Activated naive CD4-positive, alpha-beta T cell treated with anti-CD3 and anti-CD28 coated beads for 36 hours (primary cell): ENCODE results near the gene BICC1. TPM values are rescaled to one million over a fixed set of nuclear protein-coding genes. Genes with fewer than 3 reads are reported as not detected.

ENCODE experiments used
- CTCF ChIA-PET: fragments of 350-600 bp; sonication (Branson Sonifier 250); formaldehyde crosslinking; loops from one replicate; lab custom pipeline; 2021; ENCODE audit warnings: antibody characterized with exemption; lab: Charles Lee
- DNase-seq: peaks from one replicate; pipeline ENCODE4 v3.0.0-alpha.2; 2020
- H3K27ac Mint-ChIP-seq: one replicate; pipeline ENCODE4 v1.8.0; 2021; ENCODE audit warnings: mild to moderate bottlenecking, mixed read lengths
- H3K27me3 Mint-ChIP-seq: one replicate; pipeline ENCODE4 v1.8.0; 2021; ENCODE audit warnings: low read depth, mixed read lengths
- H3K36me3 Mint-ChIP-seq: one replicate; pipeline ENCODE4 v1.8.0; 2021; ENCODE audit warnings: low read depth, mixed read lengths
- H3K4me1 Mint-ChIP-seq: one replicate; pipeline ENCODE4 v1.8.0; 2021; ENCODE audit warnings: low read depth, mixed read lengths
- H3K4me3 Mint-ChIP-seq: one replicate; pipeline ENCODE4 v1.8.0; 2021; ENCODE audit warnings: mild to moderate bottlenecking, moderate library complexity, mixed read lengths
- H3K9me3 Mint-ChIP-seq: one replicate; pipeline ENCODE4 v1.8.0; 2021; ENCODE audit warnings: mixed read lengths
- intact Hi-C: fragments of 100-400 bp; cut with micrococcal nuclease; formaldehyde crosslinking; loops from one replicate; pipeline ENCODE4 v1.15.1; 2023
- total RNA-seq, 2 experiments: library from RNA; stranded (reverse); gene quantifications; one replicate each; pipeline ENCODE4 v1.2.3, GENCODE V29; 2021

Gene BICC1, protein sequence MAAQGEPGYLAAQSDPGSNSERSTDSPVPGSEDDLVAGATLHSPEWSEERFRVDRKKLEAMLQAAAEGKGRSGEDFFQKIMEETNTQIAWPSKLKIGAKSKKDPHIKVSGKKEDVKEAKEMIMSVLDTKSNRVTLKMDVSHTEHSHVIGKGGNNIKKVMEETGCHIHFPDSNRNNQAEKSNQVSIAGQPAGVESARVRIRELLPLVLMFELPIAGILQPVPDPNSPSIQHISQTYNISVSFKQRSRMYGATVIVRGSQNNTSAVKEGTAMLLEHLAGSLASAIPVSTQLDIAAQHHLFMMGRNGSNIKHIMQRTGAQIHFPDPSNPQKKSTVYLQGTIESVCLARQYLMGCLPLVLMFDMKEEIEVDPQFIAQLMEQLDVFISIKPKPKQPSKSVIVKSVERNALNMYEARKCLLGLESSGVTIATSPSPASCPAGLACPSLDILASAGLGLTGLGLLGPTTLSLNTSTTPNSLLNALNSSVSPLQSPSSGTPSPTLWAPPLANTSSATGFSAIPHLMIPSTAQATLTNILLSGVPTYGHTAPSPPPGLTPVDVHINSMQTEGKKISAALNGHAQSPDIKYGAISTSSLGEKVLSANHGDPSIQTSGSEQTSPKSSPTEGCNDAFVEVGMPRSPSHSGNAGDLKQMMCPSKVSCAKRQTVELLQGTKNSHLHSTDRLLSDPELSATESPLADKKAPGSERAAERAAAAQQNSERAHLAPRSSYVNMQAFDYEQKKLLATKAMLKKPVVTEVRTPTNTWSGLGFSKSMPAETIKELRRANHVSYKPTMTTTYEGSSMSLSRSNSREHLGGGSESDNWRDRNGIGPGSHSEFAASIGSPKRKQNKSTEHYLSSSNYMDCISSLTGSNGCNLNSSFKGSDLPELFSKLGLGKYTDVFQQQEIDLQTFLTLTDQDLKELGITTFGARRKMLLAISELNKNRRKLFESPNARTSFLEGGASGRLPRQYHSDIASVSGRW
- total RNA-seq, result not detected

DNA sequence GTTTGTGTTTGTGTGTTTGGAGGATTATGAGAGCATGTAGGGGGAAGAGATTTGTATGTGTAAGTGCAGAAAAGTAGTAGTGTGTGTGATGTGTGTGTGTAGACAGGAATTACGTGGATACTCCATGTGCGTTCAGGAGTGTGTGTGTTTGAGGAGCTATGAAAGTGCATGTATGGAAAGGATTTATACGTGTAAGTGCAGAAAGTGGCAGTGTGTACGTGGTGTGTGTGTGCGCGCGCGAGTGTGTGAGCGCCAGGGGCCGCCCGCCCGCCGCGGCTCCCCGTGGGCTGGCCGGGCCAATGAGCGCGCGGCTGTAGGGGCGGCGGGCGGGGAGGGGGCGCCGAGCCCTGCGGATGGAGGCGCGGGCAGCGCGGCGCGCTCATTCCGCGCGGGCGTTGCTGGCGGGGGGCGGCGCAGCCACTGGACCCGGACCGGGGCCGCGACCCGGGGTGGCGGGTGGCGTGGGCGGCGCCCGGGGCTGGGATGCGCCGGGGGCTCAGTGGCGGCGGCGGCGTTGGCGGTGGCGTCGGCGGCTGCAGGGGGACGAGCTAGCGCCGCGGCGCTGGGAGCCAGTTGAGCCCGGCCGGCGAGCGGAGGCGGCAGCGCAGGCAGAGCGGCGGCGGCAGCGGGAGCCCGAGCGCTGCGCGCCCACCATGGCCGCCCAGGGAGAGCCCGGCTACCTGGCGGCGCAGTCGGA, at the start of gene BICC1:
BICC1 (plus strand) TSS at position 382 of the 697 bp plus-strand sequence; CDS start at position 654, 272 bp downstream.
- no peak within 1 kb of the TSS for H3K27ac Mint-ChIP-seq
- H3K36me3 Mint-ChIP-seq, result no peaks in the 10 kb centered on the region
- DNase-seq, result no peak
- peaks cover 8% of the 10 kb centered on the region for H3K4me1 Mint-ChIP-seq
- H3K9me3 Mint-ChIP-seq, result no peaks in the 10 kb centered on the region
- peak within 1 kb of the TSS; percentile 55 for H3K4me3 Mint-ChIP-seq
- CTCF ChIA-PET, result no interaction called here
- H3K27me3 Mint-ChIP-seq, result peaks cover 32% of the 10 kb centered on the region
- intact Hi-C loops, result loop anchor here (5.0 to 10.0 kb wide), 2 partner anchors 210 to 338 kb away; no protein-coding TSS in a partner anchor

DNA sequence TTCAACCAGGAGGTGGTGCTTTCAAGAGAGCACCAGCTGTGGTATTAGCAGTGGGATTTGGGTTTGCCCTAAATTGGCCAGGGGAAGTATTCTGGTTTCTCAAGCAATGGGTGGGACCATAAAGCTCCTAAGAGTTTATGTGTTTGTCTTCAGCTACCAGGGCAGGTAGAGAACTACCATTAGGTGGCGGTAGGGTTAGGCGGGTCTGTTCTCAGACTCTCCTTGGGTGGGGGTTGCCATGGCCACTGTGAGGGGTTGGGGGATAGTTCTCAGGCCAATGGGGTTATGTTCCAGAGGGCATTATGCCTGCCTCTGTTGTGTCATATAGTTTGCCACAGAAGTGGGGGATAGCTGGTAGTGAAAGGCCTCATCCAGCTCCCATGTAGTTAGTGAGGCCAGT, 47.7 kb upstream of the BICC1 start:
- Mint-ChIP-seq H3K36me3 (no peaks in the 10 kb centered on the region), H3K4me3 (no peak overlapping the region), H3K27me3 (peaks cover 32% of the 10 kb centered on the region), H3K4me1 (no peaks in the 10 kb centered on the region), H3K9me3 (peaks cover 6% of the 10 kb centered on the region), H3K27ac (no peak overlapping the region)
- DNase-seq, result no peak
- CTCF ChIA-PET, result no interaction called here
- intact Hi-C loops, result no loop called here

DNA sequence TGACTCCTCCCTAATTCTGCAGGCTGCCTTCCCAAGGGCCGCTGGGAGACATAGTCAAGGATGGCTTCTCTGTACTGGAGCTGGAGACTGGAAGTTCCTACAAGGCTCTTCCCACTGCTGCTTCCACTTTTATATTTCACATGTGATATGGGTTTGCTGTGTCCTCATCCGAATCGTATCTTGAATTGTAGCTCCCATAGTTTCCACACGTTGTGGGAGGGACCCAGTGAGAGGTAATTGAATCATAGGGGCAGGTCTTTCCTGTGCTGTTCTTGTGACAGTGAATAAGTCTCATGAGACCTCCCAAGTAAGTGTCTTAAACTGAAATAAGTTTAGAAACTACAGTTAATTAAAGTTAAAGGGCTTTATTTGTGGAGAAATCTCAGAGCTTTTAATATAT, 47.0 kb upstream of the BICC1 start:
- intact Hi-C loops, result no loop called here
- Mint-ChIP-seq H3K9me3 (peaks cover 6% of the 10 kb centered on the region), H3K27me3 (peaks cover 34% of the 10 kb centered on the region), H3K4me3 (no peak overlapping the region), H3K27ac (no peak overlapping the region), H3K4me1 (no peaks in the 10 kb centered on the region), H3K36me3 (no peaks in the 10 kb centered on the region)
- no peak for DNase-seq
- CTCF ChIA-PET, result no interaction called here

DNA sequence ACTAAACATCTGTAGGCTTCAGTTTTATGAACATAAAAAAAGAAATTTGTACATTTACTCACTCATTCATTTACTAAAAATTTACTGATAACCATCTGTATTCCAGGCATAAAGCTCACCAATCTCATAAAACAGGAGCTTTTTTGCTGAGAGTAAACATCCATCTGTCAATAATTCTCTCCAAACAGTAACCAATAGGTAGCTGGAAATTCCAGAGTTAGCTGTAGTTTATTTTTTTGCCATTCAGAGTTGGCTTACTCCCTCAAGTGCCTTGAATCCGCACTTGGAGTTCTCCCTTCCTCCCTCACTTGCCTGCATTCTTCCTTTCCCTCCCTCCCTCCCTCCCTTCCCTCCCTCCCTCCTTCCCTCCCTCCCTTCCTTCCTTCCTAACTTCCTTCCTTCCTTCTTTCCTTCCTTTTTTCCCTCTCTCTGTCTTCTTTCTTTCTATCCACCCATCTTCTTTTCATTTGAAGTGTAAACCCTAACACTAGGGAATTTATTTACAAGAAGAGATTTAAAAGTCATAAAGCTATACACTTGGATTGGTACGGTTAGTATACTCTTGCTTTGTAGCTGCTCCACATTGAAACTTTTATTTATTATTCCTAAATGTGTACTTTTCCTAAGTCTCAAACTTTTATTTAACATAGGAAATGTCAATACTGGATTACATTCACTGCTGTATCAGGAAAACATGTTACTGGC, 44.6 kb upstream of the BICC1 start:
- peaks cover under 1% of the 10 kb centered on the region for H3K9me3 Mint-ChIP-seq
- H3K36me3 Mint-ChIP-seq, result no peaks in the 10 kb centered on the region
- H3K27me3 Mint-ChIP-seq, result peaks cover 34% of the 10 kb centered on the region
- no peak for DNase-seq
- CTCF ChIA-PET, result no interaction called here
- H3K4me1 Mint-ChIP-seq, result no peaks in the 10 kb centered on the region
- no peak overlapping the region for H3K4me3 Mint-ChIP-seq
- H3K27ac Mint-ChIP-seq, result no peak overlapping the region
- intact Hi-C loops, result no loop called here

DNA sequence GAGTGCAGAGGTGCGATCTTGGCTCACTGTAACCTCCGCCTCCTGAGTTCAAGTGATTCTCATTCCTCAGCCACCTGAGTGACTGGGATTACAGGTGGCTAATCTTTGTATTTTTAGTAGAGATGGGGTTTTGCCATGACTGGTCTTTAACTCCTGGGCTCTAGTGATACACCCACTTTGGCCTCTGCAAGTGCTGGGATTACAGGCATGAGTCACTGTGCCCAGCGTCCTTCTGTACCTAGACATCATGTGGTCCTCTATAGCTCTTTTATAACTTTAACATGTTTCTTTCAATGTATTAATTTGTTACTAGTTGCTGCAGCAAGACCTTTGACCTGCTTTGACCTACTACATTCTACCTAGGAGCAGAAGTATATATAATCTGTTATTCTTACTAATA, 38.7 kb upstream of the BICC1 start:
- no peak for DNase-seq
- Mint-ChIP-seq H3K4me3 (no peak overlapping the region), H3K4me1 (no peaks in the 10 kb centered on the region), H3K36me3 (no peaks in the 10 kb centered on the region), H3K27me3 (peaks cover 23% of the 10 kb centered on the region), H3K9me3 (no peaks in the 10 kb centered on the region), H3K27ac (no peak overlapping the region)
- CTCF ChIA-PET, result no interaction called here
- intact Hi-C loops, result no loop called here

DNA sequence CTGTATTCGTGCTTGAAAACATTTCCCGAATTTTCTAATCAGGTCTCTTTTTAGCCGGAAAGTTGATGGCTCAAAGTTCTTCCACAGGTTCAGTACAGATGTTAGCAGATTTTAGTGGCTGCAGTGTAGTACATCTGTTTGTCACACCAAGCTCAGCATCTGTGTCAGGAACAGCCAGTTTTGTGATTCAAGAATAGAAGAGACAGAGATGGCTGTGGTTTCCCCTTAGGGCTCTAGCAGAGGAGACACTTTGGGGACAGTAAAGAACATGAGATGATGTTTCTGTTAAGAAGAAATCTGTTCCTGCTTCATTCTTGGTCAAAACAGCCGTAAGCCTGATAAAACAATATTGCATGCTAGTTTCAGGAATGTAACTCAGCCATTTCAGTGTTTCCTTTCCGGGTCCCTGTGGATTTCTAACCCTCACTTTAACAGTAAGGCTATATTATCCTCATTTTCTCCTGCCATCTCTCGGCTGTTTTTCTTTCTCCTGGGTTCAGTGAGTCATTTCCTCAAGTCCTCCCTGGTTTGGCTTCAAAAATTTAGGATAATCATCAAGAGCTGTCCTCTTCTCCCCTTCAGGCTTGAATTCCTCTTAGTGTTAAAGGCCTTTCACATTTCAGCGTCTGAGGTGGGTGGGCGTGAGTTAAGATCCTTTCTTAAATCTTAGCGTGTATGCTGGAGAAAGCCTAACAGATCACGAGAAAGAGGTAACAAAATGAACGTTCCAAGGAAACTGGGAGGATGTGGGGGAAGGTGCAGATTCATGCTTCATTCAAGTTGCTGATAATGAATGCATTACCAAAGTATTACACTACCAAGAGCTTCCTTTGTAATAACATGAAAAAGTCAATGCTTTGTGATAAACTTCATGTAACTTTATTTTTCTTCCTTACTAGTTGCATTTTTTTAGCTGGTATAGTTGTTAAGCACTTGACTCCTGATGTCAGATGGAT, 37.1 kb upstream of the BICC1 start:
- intact Hi-C loops, result no loop called here
- no peak for DNase-seq
- Mint-ChIP-seq H3K9me3 (no peaks in the 10 kb centered on the region), H3K4me1 (no peaks in the 10 kb centered on the region), H3K27me3 (peaks cover 22% of the 10 kb centered on the region), H3K36me3 (no peaks in the 10 kb centered on the region), H3K4me3 (no peak overlapping the region), H3K27ac (no peak overlapping the region)
- CTCF ChIA-PET, result no interaction called here

DNA sequence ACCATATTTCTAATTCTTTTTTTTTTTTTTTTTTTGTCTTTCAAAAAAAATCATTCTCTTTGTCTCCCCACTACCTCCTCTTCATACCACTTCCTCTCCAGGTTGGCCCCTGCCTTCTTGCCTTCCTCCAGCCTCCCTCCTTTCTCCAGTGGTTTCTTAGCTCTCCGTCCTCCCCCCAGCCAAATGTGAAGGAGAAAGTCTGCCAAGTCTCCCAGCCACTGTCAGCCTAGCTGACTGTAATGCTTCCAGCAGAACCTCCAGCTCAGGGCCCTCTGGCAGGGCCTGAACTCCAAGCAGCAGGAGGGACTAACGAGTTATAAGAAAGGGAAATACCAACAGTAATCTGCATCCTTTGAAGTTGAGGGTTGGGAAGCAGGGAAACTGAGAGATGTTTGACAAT, 35.5 kb upstream of the BICC1 start:
- Mint-ChIP-seq H3K4me1 (no peaks in the 10 kb centered on the region), H3K9me3 (no peaks in the 10 kb centered on the region), H3K36me3 (no peaks in the 10 kb centered on the region), H3K4me3 (no peak overlapping the region), H3K27ac (no peak overlapping the region), H3K27me3 (peaks cover 19% of the 10 kb centered on the region)
- CTCF ChIA-PET, result interaction anchor here (0.6 kb wide), 1 partner anchor 51 kb away, joined by 3 read pairs; no protein-coding TSS in a partner anchor
- DNase-seq, result no peak
- intact Hi-C loops, result no loop called here

DNA sequence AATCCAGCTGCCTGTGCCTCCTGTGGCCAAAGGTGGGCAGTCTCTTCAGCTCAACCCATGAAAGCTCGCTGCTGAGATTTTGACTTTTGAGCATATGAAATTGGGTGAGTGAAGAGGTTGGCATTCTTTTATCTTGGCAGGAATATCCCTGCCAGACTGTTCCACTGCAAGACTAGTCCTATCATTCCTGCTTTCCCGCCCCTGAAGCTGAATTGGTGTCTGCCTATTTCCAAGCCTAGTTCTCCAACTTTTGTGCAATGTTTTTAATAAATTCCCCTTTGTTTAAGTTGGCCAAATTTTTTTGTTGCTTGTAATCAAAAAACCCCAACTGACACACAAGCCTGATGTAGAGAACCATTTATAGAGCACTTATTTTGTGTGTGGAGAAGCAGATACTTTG, 34.8 kb upstream of the BICC1 start:
- Mint-ChIP-seq H3K9me3 (no peaks in the 10 kb centered on the region), H3K27ac (no peak overlapping the region), H3K36me3 (no peaks in the 10 kb centered on the region), H3K4me3 (no peak overlapping the region), H3K4me1 (no peaks in the 10 kb centered on the region), H3K27me3 (peaks cover 19% of the 10 kb centered on the region)
- intact Hi-C loops, result no loop called here
- DNase-seq, result no peak
- CTCF ChIA-PET, result no interaction called here

DNA sequence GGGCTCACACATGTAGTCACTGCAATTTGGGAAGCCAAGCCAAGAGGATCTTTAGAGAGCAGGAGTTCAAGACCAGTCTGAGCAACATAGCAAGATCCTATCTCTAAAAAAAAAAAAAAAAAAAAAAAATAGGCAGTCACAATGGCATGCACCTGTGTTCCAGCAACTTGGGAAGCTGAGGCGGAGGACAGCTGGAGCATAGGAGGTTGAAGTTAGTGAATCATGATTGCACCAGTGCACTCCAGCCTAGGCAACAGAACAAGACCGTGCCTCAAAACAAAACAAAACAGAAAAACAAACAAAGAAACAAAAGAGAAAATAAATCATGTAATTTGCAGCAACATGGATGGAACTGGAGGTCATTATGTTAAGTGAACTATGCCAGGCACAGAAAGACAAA, 33.6 kb upstream of the BICC1 start:
- Mint-ChIP-seq H3K9me3 (no peaks in the 10 kb centered on the region), H3K27me3 (peaks cover 20% of the 10 kb centered on the region), H3K4me1 (no peaks in the 10 kb centered on the region), H3K4me3 (no peak overlapping the region), H3K27ac (no peak overlapping the region), H3K36me3 (no peaks in the 10 kb centered on the region)
- CTCF ChIA-PET, result no interaction called here
- intact Hi-C loops, result no loop called here
- DNase-seq, result no peak

DNA sequence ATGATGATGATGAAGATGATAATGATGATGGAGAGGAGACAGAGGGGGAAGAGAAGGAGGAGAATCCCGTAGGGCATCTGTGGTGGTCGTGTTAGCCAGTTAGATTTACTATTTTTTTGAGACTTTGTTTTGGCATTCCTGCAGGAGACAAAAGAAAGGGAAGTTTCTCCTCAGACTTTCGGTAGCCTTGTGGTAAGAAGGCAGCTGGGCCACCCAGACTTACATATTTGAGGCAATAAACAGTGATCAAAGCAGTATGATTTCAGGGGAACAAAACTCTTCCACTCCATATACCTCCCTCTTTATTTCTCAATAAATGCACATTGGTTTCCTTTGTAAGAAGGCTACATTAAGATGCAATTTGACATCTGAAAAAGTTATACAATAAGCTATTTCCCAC, 32.4 kb upstream of the BICC1 start:
- CTCF ChIA-PET, result interaction anchor here (0.6 to 0.7 kb wide), 2 partner anchors 13 to 351 kb away, joined by 3 read pairs; no protein-coding TSS in a partner anchor

DNA sequence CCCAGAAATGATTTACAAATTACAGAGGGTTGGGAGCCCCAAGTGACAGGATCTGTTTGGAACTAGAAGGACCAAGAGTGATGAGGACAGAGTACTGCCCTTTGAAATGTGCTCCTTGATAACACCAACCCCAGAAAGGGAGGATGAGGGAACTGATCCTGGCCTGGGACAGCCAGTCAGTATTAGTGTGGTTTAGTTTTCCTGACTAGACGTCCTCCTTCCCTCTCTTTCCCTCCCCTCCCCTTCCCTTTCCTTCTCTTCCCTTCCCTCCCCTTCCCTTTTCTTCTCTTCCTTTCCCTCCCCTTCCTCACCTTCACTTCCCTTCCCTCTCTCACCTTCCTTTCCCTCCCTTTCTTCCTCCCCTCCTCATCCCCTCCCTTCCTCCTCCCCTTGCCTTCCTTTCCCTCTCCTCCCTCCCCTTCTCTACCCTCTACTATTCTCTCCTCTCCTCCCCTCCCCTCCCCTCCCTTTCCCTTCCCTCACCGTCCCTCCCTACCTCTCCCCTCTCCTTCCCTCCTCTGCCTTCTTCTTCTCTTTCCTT, 31.0 kb upstream of the BICC1 start:
- Mint-ChIP-seq H3K27me3 (peaks cover 14% of the 10 kb centered on the region), H3K4me3 (no peak overlapping the region), H3K9me3 (no peaks in the 10 kb centered on the region), H3K36me3 (no peaks in the 10 kb centered on the region), H3K4me1 (no peaks in the 10 kb centered on the region), H3K27ac (no peak overlapping the region)
- DNase-seq, result no peak
- CTCF ChIA-PET, result no interaction called here
- intact Hi-C loops, result no loop called here

More for the DNA sequence above, 32.4 kb upstream of the BICC1 start:
- intact Hi-C loops, result no loop called here
- Mint-ChIP-seq H3K9me3 (no peaks in the 10 kb centered on the region), H3K27ac (no peak overlapping the region), H3K36me3 (no peaks in the 10 kb centered on the region), H3K4me1 (no peaks in the 10 kb centered on the region), H3K27me3 (peaks cover 20% of the 10 kb centered on the region), H3K4me3 (no peak overlapping the region)
- no peak for DNase-seq
